Right lobe of liver (tissue), 4 donors: ENCODE measurements around the gene TMEM220.

Source experiments
- POLR2A ChIP-seq: fragments of 450-650 bp; IDR thresholded peaks from one replicate; pipeline ENCODE4 v1.6.1; 2017; ENCODE audit warnings: antibody characterized with exemption, mild to moderate bottlenecking
- TF ChIP-seq, protein P1 (sequence below), 4 donors: fragments of 200-600 bp in 3 of 4; fragments of 450-650 bp in 1 of 4; IDR thresholded peaks; one replicate each; pipeline versions ENCODE4 v1.5.1 to v1.8.0; 2016 to 2022; ENCODE audit warnings: antibody characterized with exemption in 4 of 4, mild to moderate bottlenecking in 2 of 4
- donor health status: DM: no; HTN: no; CAD: no.
- donor health status: DM: no; HTN: no; CAD: no.
- donor health status: DM: no; HTN: yes; CAD: no.

DNA sequence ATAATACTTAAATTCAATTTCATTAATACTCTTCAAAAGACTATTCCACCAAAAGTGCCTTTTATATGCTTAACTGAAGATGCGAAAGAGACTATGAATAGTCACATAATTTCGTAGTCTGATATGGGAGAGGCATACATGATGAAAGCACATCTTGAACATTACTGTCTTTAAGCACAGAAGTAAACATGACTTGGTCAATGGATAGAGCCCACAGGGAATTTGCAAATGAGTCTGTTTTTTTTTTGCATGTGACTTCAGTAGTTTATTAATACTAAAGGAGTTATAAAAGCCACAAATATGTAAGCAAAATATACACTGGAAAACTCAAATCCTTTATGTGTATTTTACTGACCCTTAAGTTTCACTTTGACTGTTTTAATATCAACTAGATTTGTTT, 16.5 kb downstream of the TMEM220 start:
- TF ChIP-seq, protein P1, sequence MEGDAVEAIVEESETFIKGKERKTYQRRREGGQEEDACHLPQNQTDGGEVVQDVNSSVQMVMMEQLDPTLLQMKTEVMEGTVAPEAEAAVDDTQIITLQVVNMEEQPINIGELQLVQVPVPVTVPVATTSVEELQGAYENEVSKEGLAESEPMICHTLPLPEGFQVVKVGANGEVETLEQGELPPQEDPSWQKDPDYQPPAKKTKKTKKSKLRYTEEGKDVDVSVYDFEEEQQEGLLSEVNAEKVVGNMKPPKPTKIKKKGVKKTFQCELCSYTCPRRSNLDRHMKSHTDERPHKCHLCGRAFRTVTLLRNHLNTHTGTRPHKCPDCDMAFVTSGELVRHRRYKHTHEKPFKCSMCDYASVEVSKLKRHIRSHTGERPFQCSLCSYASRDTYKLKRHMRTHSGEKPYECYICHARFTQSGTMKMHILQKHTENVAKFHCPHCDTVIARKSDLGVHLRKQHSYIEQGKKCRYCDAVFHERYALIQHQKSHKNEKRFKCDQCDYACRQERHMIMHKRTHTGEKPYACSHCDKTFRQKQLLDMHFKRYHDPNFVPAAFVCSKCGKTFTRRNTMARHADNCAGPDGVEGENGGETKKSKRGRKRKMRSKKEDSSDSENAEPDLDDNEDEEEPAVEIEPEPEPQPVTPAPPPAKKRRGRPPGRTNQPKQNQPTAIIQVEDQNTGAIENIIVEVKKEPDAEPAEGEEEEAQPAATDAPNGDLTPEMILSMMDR (IDR thresholded peaks at IDR 0.05), result no peak
- no peak for TF ChIP-seq POLR2A
